ENCODE results near the gene C5orf46.

Gene C5orf46

DNA sequence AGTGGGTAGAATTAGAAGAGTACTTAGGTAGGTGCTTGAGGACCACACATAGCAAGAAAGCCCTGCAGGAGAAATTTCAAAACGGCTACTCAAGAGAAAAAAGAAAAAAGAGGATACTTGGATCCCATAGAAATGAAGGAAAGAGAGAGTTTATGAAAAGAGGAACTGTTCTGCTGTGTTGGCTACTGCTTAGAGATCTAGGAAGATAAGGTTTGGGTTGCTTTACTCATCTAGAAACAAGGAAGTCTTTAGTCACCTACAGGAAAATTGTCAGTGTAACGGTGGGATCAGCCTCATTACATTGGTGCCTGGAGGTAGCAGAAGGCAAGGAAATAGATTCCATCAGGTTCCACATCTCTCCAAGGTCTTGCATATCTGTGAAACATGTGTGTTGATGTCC lies 14.8 kb upstream of the C5orf46 start:
- no peak for ATAC-seq
- no peak for TF ChIP-seq RARB (CRISPR knock-in tag; IDR thresholded peaks at IDR 0.05)
- no peak for TF ChIP-seq ZNF565 (CRISPR knock-in tag; conservative IDR thresholded peaks at IDR 0.05; ENCODE audit: low read depth)

DNA sequence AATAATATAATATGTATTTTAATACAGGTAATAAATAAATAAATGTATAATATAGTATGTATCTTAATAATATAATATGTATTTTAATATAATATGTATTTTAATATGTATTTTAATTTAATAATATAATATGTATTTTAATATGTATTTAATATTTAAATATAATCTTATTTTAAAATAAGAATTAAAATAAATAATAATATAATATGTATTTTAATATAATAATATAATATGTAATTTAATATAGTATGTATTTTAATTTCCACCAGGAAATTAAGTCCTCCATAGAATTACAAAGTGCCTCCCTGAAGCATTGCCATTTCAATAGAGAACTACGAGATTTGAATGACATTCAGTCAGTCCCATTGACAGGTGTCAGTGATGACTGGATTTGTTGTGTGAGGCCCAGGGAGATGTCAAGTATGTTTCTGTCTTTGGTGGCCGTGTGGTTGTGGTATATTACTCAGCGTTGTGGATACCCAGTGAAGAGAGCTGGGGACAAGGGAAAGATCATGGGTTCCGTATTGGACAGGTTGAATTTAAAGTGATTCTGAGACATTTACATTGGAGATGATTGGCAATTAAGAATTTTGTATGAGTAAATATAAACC lies 14.2 kb upstream of the C5orf46 start:
- no peak for TF ChIP-seq ZC3H10 (CRISPR knock-in tag; IDR thresholded peaks at IDR 0.05)
- TF ChIP-seq, protein P1, sequence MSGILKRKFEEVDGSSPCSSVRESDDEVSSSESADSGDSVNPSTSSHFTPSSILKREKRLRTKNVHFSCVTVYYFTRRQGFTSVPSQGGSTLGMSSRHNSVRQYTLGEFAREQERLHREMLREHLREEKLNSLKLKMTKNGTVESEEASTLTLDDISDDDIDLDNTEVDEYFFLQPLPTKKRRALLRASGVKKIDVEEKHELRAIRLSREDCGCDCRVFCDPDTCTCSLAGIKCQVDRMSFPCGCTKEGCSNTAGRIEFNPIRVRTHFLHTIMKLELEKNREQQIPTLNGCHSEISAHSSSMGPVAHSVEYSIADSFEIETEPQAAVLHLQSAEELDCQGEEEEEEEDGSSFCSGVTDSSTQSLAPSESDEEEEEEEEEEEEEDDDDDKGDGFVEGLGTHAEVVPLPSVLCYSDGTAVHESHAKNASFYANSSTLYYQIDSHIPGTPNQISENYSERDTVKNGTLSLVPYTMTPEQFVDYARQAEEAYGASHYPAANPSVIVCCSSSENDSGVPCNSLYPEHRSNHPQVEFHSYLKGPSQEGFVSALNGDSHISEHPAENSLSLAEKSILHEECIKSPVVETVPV (CRISPR knock-in tag; IDR thresholded peaks at IDR 0.05) = no peak
- TF ChIP-seq ZNF70 (CRISPR knock-in tag; IDR thresholded peaks at IDR 0.05) = no peak
- TF ChIP-seq ZNF565 (CRISPR knock-in tag; conservative IDR thresholded peaks at IDR 0.05; ENCODE audit: low read depth) = no peak
- TF ChIP-seq OSR1 (CRISPR knock-in tag; IDR thresholded peaks at IDR 0.05) = no peak
- no peak for ATAC-seq

GRCh38 chr5:147918899-147919298 lies 12.6 kb upstream of the C5orf46 start:
- no peak for ATAC-seq
- TF ChIP-seq ZFP3 (CRISPR knock-in tag; IDR thresholded peaks at IDR 0.05) (no peak), GLIS3 (CRISPR knock-in tag; IDR thresholded peaks at IDR 0.05) (no peak), CSDC2 (CRISPR knock-in tag; IDR thresholded peaks at IDR 0.05) (no peak), ZNF565 (CRISPR knock-in tag; conservative IDR thresholded peaks at IDR 0.05; ENCODE audit: low read depth) (no peak), OSR1 (CRISPR knock-in tag; IDR thresholded peaks at IDR 0.05) (no peak), TCF4 (CRISPR knock-in tag; IDR thresholded peaks at IDR 0.05; ENCODE audit: borderline replicate concordance) (no peak), ZNF8 (CRISPR knock-in tag; IDR thresholded peaks at IDR 0.05) (no peak)
- TF ChIP-seq, protein P2, sequence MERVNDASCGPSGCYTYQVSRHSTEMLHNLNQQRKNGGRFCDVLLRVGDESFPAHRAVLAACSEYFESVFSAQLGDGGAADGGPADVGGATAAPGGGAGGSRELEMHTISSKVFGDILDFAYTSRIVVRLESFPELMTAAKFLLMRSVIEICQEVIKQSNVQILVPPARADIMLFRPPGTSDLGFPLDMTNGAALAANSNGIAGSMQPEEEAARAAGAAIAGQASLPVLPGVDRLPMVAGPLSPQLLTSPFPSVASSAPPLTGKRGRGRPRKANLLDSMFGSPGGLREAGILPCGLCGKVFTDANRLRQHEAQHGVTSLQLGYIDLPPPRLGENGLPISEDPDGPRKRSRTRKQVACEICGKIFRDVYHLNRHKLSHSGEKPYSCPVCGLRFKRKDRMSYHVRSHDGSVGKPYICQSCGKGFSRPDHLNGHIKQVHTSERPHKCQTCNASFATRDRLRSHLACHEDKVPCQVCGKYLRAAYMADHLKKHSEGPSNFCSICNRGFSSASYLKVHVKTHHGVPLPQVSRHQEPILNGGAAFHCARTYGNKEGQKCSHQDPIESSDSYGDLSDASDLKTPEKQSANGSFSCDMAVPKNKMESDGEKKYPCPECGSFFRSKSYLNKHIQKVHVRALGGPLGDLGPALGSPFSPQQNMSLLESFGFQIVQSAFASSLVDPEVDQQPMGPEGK (CRISPR knock-in tag; IDR thresholded peaks at IDR 0.05; ENCODE audit: borderline replicate concordance) = no peak

DNA sequence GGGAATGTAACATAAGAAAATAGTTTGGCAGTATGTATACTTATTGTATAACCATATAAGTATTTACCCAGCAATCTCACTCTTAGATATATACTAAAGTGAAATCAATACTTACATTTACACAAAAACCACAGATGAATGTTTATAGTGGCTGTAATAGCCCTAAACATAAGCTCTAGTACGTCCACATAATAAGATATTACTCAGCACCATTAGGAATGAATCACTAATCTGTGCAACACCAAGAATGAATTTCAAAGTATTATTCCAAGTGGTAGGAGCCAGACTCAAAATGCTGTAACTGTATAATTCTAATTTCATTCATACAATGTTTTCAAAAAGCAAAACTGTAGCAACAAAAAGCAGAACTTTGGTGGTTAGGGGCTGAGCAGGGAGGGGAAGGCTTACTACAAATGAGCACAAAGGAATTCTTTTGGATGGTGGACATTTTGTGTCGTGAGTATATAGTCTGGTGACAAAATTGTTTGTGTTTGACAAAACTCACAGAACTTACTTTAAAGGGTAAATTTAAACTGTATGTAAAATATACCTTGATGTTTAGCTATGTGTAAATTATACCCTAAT lies 11.9 kb upstream of the C5orf46 start:
- 0 out of 3 replicates have a peak, but pooled peaks have one; percentile 38 for ATAC-seq
- TF ChIP-seq SNAI2 (CRISPR knock-in tag; IDR thresholded peaks at IDR 0.05) (no peak), ZNF8 (CRISPR knock-in tag; IDR thresholded peaks at IDR 0.05) (no peak), TSHZ2 (CRISPR knock-in tag; IDR thresholded peaks at IDR 0.05) (no peak), ZC3H10 (CRISPR knock-in tag; IDR thresholded peaks at IDR 0.05) (no peak), ZFP30 (CRISPR knock-in tag; IDR thresholded peaks at IDR 0.05) (no peak), TOX (CRISPR knock-in tag; IDR thresholded peaks at IDR 0.05; ENCODE audit: borderline replicate concordance) (no peak), OSR1 (CRISPR knock-in tag; IDR thresholded peaks at IDR 0.05) (no peak), TCF4 (CRISPR knock-in tag; IDR thresholded peaks at IDR 0.05; ENCODE audit: borderline replicate concordance) (no peak), GLIS3 (CRISPR knock-in tag; IDR thresholded peaks at IDR 0.05) (no peak), ESRRG (CRISPR knock-in tag; IDR thresholded peaks at IDR 0.05) (no peak), ZNF70 (CRISPR knock-in tag; IDR thresholded peaks at IDR 0.05) (no peak), BACH2 (CRISPR knock-in tag; IDR thresholded peaks at IDR 0.05; ENCODE audit: borderline replicate concordance) (no peak), ZNF565 (CRISPR knock-in tag; conservative IDR thresholded peaks at IDR 0.05; ENCODE audit: low read depth) (no peak)
- TF ChIP-seq, protein P3, sequence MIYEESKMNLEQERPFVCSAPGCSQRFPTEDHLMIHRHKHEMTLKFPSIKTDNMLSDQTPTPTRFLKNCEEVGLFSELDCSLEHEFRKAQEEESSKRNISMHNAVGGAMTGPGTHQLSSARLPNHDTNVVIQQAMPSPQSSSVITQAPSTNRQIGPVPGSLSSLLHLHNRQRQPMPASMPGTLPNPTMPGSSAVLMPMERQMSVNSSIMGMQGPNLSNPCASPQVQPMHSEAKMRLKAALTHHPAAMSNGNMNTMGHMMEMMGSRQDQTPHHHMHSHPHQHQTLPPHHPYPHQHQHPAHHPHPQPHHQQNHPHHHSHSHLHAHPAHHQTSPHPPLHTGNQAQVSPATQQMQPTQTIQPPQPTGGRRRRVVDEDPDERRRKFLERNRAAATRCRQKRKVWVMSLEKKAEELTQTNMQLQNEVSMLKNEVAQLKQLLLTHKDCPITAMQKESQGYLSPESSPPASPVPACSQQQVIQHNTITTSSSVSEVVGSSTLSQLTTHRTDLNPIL (CRISPR knock-in tag; IDR thresholded peaks at IDR 0.05; ENCODE audit: low read depth) = no peak
- TF ChIP-seq, protein P2 (CRISPR knock-in tag; IDR thresholded peaks at IDR 0.05; ENCODE audit: borderline replicate concordance) = no peak

Data from SK-N-SH treated with all-trans-retinoic acid at 6 μM for 48 hours (cell line).